HG03575 (cell line): ENCODE data around the gene ZNF578.
"Not testable (repeated sequence)": the region's sequence is repeated elsewhere in the genome, so short reads cannot be mapped to it uniquely, and the experiment has no call there.

ENCODE experiments used
- ATAC-seq: cut with Tn5 transposase; IDR thresholded peaks from one replicate; pipeline ENCODE4 v1.9.1; 2021; ENCODE audit not compliant: unreplicated experiment, insufficient number of reproducible peaks, low FRiP score; ENCODE audit errors: extremely low read depth

ZNF578 gene

DNA sequence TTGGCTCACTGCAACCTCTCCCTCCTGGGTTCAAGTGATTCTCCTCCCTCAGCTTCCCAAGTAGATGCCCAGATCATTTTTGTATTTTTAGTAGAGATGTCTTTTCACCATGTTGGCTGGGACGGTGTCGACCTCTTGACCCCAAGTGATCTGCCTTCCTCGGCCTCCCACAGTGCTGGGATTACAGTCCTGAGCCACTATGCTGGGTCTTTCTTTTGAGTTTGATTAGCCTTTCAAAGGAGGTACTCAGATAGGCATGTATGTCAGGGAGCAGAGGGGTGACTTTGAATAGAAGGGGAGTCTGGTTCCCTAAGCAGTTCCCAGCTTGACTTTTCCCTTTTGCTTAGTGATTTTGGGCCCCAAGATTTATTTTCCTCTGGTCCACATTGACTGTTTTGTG is 47.1 kb downstream of the ZNF578 start:
- not testable (repeated sequence) for ATAC-seq

DNA sequence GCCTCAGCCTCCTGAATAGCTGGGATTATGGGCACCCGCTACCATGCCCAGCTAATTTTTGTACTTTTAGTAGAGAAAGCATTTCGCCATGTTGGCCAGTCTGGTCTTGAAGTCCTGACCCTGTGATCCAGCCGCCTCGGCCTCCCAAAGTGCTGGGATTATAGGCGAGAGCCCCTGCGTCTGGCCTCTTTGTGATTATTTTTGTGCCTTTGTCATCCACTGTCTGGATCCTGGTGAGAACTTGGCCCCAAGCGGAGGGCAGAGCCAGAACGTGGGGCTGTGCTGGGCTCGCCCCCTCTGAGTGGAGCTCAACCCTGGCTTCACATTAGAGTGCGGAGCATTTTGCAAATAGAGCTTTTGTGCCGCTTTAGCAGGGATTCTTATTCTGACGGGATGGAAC is 47.6 kb downstream of the ZNF578 start:
- not testable (repeated sequence) for ATAC-seq

DNA sequence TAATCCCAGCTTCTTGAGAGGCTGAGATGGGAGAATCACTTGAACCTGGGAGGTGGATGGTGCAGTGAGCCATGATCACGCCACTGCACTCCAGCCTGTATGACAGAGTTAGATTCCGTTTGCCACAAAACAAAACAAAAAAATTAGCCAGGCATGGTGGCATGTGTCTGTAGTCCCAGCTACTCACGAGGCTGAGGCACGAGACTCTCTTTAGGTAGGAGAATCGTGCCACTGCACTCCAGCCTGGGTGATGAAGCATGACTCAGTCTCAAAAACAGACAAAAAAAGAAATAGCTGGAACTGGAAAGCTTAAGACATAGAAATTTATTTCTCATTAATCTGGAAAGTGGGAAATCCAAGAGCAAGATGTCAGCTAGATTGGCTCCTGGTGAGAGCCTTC is 53.9 kb downstream of the ZNF578 start:
- ATAC-seq: no peak

DNA sequence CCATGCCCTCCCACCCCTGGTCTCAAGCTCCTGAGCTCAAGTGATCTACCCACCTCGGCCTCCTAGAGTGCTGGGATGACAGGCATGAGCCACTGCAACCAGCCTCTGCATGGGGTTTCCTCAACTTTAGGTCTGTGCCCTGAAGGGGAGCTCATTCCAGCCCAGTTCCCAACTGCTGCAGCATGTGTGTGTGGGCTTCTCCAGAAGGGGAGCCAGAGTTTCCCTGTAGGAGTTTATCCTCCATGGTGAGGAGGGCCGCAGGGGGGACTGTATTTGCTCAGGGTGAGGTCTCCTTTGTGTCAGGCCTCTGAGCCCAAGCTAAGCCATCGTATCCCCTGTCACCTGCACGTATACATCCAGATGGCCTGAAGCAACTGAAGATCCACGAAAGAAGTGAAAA is 62.8 kb downstream of the ZNF578 start:
- no peak for ATAC-seq

DNA sequence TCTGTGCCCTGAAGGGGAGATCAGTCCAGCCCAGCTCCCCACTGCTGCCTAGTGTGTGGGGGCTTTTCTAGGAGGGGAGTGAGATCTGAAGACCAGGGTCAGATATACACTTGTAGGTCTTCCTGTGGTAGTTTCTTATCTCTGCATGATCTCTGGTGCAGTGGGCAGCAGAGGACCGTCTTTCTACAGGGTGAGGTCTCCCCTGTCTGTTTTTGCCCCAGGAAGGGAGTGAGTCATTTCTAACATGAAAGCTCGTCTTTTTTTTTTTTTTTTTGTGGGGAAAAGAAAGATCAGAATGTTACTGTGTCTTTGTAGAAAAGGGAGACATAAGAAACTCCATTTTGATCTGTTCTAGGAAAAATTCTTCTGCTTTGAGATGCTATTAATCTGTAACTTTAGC is 65.3 kb downstream of the ZNF578 start:
- ATAC-seq: no peak

DNA sequence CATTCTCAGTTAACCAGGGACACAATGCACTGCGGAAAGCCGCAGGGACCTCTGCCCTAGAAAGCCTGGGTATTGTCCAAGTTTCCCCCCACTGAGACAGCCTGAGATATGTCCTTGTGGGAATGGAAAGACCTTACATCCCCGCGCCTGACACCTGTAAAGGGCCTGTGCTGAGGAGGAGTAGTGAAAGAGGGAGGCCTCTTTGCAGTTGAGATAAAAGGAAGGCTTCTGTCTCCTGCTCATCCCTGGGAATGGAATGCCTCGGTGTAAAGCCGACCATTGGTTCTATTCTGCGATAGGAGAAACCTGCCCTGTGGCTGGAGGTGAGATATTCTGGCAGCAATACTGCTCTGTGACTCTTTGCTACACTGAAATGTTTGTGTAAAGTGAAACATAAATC is 65.8 kb downstream of the ZNF578 start:
- ATAC-seq: not testable (repeated sequence)

DNA sequence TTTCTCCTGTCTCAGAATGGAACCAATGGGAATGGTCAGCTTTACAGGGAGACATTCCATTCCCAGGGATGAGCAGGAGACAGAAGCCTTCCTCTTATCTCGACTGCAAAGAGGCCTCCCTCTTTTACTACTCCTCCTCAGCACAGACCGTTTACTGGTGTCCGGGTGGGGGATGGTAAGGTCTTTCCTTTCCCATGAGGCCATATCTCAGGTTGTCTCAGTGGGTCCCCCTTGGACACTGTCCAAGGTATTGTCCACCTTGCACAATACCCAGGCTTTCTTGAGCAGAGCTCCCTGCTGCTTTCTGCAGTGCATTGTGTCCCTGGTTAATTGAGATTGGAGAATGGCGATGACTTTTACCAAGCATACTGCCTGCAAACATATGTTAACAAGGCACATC is 66.7 kb downstream of the ZNF578 start:
- ATAC-seq: no peak

DNA sequence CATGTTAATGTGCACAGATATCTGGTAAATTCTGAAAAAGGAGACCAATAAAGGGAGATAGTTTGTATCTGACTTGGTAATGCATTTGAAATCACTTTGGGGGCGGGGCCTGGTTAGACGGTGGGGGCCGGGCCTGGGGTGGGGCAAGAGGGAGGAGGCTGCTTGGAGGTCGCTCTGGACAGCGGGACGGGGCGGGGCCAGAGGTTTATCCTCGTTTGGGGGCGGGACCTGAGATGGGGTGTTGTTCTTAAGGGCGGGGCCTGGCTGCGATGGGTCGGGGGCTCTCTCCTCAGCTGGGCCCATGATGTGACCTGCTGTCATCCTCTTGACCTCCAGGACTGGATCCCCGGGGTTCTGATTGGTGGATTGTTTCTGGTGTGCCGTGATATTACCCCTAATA is 69.2 kb downstream of the ZNF578 start:
- ATAC-seq: no peak

DNA sequence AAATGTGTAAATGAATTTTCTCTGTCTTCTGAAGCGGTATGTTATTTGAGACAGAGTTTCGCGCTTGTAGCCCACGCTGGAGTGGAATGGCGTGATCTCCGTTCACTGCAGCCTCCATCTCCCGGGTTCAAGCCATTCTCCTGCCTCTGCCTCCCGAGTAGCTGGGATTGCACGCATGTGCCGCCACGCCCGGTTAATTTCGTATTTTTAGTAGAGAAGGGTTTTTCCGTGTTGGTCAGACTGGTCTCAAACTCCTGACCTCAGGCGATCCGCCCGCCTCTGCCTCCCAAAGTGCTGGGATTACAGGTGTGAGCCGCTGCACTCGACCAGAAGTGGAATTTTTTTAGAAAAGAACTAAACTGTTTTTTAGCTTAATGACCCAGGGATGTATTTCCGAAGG is 70.7 kb downstream of the ZNF578 start:
- no peak for ATAC-seq

DNA sequence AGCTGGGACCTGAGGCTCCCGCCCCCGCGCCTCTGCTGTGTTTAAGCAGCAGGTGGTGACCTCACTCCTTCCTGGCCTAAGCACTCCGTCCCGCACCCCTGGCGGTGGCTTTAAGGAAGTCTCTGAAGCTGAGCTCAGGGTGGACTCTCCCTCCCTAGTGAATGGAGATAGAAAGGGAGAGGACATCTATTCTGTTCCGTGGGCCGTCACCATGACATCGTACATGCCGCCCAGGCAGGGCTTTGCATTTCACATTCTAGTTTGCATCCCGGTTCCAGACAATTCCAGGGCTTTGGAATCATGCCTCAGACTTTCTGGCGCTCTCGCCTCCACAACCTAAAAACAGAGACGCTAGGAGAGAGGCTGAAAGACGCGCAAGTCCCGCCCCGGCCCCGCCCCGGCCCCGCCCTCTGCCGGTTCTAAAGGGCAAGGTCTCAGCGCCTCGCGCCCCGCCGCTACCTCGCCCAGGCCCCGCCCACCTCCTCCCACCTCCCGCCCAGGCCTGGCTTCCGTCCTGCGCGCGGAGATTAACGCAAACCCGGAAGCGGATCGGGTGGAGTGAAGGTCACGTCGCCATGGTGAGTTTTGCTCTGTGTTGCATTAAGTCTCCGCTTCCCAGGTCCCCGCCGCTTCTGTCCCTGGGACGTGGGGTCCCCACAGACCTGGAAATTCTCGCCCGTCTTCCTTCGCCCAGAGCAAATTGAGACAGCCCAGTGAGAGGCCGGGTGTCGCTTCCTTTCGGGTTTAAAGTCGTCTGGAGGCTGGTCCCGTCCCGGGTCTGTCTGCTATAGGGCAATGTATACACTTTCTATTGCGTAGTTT is 74.0 kb downstream of the ZNF578 start, which contains the start of gene ZNF808:
Gene ZNF808, plus strand, starts transcription at position 535 of the 822 bp plus-strand sequence. CDS start 15,617 bp downstream, outside the sequence.
- no peak for ATAC-seq

DNA sequence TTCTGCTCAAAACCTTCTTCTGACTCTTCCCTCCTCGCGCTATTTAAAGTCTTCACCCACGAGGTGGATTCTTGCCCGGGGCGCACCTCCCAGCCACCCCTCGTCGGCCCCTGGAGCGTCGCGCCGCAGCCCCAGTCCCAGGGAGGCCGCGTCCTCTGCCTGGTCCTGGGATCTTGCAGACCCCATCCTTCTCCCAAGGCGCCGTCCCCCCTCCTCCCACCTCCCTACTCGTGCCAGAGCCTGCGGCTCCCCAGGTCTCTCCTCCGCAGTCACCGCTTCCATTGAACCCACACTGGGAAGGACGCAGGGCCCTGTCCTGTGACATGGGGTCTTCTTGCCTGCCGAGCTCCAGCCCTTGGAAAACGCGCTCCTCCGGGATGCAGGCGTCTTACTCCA is 74.6 kb downstream of the ZNF578 start:
- ATAC-seq: no peak

DNA sequence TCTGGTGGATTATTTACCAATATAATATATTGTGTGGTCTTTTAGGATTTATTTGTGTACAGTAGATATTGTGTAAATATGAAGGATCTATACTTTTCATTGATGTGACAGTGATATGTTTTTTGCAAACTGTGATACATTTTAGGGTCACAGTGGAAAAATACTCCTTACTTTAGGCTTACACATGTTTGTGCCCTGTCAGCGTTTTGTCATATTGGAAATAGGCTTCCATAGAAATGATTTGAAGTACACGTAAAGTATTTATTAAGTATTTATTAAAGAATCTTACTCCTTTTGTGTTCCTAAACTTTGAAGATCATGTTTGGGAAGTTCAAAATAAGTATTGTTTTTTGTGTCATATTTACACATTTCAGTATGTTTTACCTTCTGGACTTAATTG is 79.1 kb downstream of the ZNF578 start:
- ATAC-seq: no peak

DNA sequence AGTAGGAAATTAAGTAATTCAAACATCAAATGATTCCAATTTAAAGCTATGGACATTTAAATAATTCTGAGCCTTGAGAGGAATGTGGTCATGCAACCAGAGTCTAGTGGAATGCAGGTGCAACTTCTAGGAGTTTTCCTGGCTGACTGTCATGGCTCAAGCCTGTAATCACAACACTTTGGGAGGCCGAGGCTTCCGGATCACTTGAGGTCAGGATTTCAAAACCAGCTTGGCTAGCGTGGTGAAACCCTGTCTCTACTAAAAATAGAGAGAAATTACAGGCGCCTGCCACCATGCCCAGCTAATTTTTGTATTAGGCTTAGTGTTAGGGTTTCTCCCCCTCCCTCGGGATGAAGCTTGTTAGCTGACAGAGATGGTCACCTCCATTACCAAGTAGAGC is 80.5 kb downstream of the ZNF578 start:
- no peak for ATAC-seq

DNA sequence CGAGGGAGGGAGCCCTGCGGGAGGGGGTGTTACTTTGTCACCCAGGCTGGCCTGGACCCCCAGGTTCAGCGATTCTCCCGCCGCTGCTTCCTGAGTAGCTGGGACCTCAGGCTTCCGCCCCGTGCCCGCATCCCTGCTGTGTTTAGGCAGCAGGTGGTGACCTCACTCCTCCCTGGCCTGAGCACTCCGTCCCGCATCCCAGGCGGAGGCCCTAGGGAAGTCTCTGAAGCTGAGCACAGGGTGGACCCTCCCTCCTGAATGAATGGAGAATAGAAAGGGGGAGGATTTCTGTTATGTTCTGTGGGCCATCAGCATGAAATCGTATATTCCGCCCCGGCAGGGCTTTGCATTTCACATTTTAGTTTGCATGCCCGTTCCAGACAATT is 82.0 kb downstream of the ZNF578 start:
- ATAC-seq: not testable (repeated sequence)

DNA sequence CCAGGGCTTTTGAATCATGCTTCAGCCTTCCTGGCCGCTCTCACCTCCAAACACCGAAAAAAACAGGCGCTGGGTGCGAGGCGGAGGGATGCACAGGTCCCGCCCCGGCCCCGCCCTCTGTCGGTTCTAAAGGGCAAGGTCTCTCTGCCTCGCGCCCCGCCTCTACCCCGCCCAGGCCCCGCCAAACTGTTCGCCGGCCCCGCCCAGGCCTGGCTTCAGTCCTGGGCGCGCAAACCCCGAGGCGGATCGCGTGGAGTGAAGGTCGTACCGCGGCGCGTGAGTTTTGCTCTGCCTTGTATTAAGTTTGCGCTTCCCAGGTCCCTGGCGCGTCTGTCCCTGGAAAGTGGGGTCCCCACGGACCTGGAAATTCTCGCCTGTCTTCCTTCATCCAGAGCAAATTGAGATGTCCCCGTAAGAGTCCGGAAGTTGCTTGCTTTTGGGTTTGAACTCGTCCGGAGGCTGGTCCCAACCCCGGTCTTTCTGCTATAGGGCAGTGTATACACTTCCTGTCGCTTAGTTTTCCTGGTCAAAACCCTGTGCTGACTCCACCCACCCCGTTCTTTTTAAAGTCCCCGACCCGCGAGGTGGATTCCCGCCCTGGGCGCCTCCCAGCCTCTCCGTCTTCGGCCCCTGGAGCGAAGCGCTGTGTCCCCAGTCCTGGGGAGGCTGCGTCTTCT is 82.6 kb downstream of the ZNF578 start:
- no peak for ATAC-seq

DNA sequence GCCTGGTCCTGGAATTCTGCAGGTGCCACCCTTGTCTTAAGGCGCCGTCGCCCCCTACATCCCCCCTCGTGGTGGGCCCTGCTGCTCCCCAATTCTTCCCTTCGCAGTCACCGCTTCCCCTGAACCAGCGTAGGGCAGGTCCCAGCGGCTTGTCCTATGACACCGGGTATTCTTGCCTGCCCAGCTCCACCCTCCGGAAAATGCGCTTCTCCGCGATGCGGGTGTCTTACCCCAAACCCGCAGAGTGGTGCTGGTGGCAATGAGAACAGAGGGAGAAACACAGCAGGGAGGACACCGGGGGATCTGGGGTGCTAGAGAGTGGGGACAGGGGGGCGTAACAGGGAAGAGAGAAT is 83.1 kb downstream of the ZNF578 start:
- ATAC-seq: no peak

DNA sequence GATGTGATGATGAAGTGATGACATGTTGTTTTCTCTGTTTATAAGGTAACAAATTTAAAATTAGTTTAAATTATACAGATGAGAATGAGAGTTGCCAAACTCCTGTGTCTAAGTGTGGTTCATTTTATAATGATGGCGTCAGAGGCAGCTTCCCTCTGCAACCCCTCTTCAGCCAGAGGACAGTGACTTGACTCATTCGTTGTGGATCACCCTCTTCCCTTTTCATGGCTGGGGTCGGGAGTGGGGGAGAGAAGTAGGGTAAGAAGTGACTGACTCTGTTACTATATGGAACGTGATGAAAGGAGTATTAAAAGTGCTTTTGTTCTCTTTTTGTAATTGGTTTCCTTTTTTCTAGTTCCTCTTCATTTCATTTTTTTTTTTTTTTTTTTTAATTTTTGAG is 85.5 kb downstream of the ZNF578 start:
- ATAC-seq: not testable (repeated sequence)

DNA sequence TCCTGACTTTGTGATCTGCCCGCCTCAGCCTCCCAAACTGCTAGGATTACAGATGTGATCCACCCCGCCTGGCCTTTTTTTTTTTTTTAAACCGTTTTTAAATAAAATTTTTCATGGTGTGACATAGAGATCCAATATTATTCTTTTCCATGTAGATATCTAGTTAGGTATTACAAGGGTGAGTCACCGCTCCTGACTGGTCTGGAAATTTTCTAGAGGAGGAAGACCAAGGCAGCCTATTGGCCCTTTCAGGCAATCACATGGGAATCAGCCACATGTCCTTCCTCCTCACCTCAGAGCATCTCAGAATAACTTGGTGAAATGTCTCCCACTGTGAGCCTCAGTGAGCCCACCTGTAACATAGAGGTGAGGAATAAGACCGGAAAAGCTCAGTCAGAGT is 87.8 kb downstream of the ZNF578 start:
- not testable (repeated sequence) for ATAC-seq

DNA sequence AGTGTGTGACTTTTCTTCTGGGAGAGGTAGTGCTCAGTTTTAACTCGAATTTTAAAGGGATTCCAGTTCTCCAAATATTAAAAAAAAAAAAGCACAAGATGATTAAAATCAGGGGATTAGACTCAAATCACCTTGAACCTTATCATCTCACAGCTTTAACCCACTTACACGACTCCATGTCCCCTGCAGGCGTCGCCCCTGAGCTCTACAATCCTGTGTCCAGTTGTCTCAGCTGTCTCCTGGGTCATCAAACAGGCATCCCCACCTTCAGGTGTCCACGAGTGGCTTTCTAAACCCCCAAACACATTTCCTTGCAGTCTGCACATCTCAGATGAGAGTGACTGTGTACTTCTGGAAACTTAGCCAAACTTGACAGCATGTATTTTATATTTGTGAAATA is 88.3 kb downstream of the ZNF578 start:
- no peak for ATAC-seq

DNA sequence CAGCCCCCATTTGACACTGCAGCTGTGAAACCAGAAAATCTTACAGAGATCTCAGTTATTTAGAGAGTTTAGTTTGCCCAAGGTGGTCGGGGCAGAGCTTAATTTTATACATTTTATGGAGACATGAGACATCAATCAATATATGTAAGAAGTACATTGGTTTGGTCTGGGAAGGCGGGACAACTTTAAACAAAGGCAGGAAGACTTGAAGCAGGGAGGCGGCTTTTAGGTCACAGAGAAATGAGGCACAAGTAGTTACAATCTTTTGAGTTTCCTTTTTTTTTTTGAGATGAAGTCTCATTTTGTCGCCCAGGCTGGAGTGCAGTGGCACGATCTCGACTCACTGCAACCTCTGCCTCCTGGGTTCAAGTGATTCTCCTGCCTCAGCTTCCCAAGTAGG is 89.2 kb downstream of the ZNF578 start:
- ATAC-seq: not testable (repeated sequence)
